OCI-LY3 (cell line): Measurements from ENCODE around the gene CLIC6.

ENCODE experiments used
- H2AFZ ChIP-seq: fragments of 200-600, 300-600 bp; shearing (Covaris generic); 2 replicates; pipeline ENCODE4 v1.6.0; 2014; ENCODE audit warnings: antibody characterized with exemption, low read depth, low read length
- H3K27ac ChIP-seq: fragments of 200-600, 300-600 bp; sonication (generic); 2 replicates; pipeline ENCODE4 v1.5.1; 2014; ENCODE audit warnings: mild to moderate bottlenecking, low read length, moderate library complexity, mixed read lengths
- H3K27me3 ChIP-seq: fragments of 200-600, 300-600 bp; sonication (generic); 2 replicates; pipeline ENCODE4 v1.6.1; 2014; ENCODE audit warnings: low read depth, low read length, mixed read lengths
- H3K36me3 ChIP-seq: fragments of 200-600, 300-600 bp; sonication (generic); replicated peaks from 2 replicates; pipeline ENCODE3; 2014; ENCODE audit warnings: low read depth, low read length, mixed read lengths
- H3K4me1 ChIP-seq: fragments of 300-600, 200-600 bp; sonication (generic); 2 replicates; pipeline ENCODE4 v1.6.1; 2014; ENCODE audit warnings: low read length, mixed read lengths
- H3K4me2 ChIP-seq: fragments of 200-600, 300-600 bp; sonication (generic); 2 replicates; pipeline ENCODE4 v1.6.1; 2014; ENCODE audit warnings: low read length, mixed read lengths
- H3K4me3 ChIP-seq: fragments of 300-600, 200-600 bp; sonication (generic); 2 replicates; pipeline ENCODE4 v1.5.1; 2014; ENCODE audit warnings: antibody characterized with exemption, mild to moderate bottlenecking, low read length, moderate library complexity
- H3K79me2 ChIP-seq: fragments of 300-600, 200-600 bp; shearing (Covaris generic); 2 replicates; pipeline ENCODE4 v1.6.1; 2014; ENCODE audit warnings: mild to moderate bottlenecking, low read length, mixed read lengths
- H3K9ac ChIP-seq: fragments of 300-600, 200-600 bp; shearing (Covaris generic); 2 replicates; pipeline ENCODE4 v1.6.0; 2014; ENCODE audit warnings: mild to moderate bottlenecking, low read length, moderate library complexity
- H3K9me3 ChIP-seq: fragments of 200-600, 300-600 bp; shearing (Covaris generic); 2 replicates; pipeline ENCODE4 v1.6.1; 2014; ENCODE audit warnings: low read length, mixed read lengths; ENCODE audit not compliant: insufficient read depth
- H4K20me1 ChIP-seq: fragments of 200-600, 300-600 bp; sonication (generic); 2 replicates; pipeline ENCODE4 v1.6.1; 2016; ENCODE audit warnings: low read length, mixed read lengths; ENCODE audit not compliant: insufficient read depth
- CTCF ChIP-seq: fragments of 200-600, 300-600 bp; sonication (generic); IDR thresholded peaks from 2 replicates; pipeline ENCODE4 v1.5.1; 2014; ENCODE audit warnings: antibody characterized with exemption, low read length, low read depth
- EZH2phosphoT487 ChIP-seq: fragments of 200-600 bp; shearing (Covaris generic); IDR thresholded peaks from 2 replicates; pipeline ENCODE4 v1.6.1; 2018; ENCODE audit warnings: antibody characterized with exemption, mixed run types, low read depth

CLIC6 gene

GRCh38 chr21:34736116-34736874, 67.5 kb downstream of the CLIC6 start:
- Histone ChIP-seq H3K27me3 (0 out of 2 replicates have a peak, but pooled peaks cover 6% of the 10 kb centered on the region), H3K9me3 (no peaks in the 10 kb centered on the region), H3K9ac (no peak overlapping the region), H3K79me2 (no peaks in the 10 kb centered on the region), H3K36me3 (no peaks in the 10 kb centered on the region), H3K4me1 (no peaks in the 10 kb centered on the region), H2AFZ (no peak overlapping the region), H3K27ac (no peak overlapping the region), H3K4me3 (no peak overlapping the region), H4K20me1 (no peaks in the 10 kb centered on the region), H3K4me2 (no peak overlapping the region)
- TF ChIP-seq EZH2phosphoT487 = no peak
- TF ChIP-seq CTCF = no peak

GRCh38 chr21:34737115-34737514, 68.3 kb downstream of the CLIC6 start:
- H3K4me1 ChIP-seq = no peaks in the 10 kb centered on the region
- no peaks in the 10 kb centered on the region for H3K9me3 ChIP-seq
- no peaks in the 10 kb centered on the region for H3K79me2 ChIP-seq
- 0 out of 2 replicates have a peak, but pooled peaks cover 6% of the 10 kb centered on the region for H3K27me3 ChIP-seq
- no peaks in the 10 kb centered on the region for H4K20me1 ChIP-seq
- no peak overlapping the region for H3K9ac ChIP-seq
- no peak for TF ChIP-seq CTCF
- no peak for TF ChIP-seq EZH2phosphoT487
- no peak overlapping the region for H3K4me3 ChIP-seq
- no peak overlapping the region for H2AFZ ChIP-seq
- H3K27ac ChIP-seq = no peak overlapping the region
- no peak overlapping the region for H3K4me2 ChIP-seq
- H3K36me3 ChIP-seq = no peaks in the 10 kb centered on the region

- H3K4me3 ChIP-seq = no peak overlapping the region
- no peak for TF ChIP-seq CTCF
- TF ChIP-seq EZH2phosphoT487 = no peak
- H4K20me1 ChIP-seq = no peaks in the 10 kb centered on the region
- no peak overlapping the region for H2AFZ ChIP-seq
- H3K36me3 ChIP-seq = no peaks in the 10 kb centered on the region
- H3K9me3 ChIP-seq = no peaks in the 10 kb centered on the region
- H3K27ac ChIP-seq = no peak overlapping the region
- H3K9ac ChIP-seq = no peak overlapping the region
- H3K4me2 ChIP-seq = no peak overlapping the region
- H3K79me2 ChIP-seq = no peaks in the 10 kb centered on the region
- 0 out of 2 replicates have a peak, but pooled peaks cover 6% of the 10 kb centered on the region for H3K27me3 ChIP-seq
- H3K4me1 ChIP-seq = no peaks in the 10 kb centered on the region
Observed at GRCh38 chr21:34740198-34740597, 71.4 kb downstream of the CLIC6 start.

GRCh38 chr21:34743285-34743684, 74.5 kb downstream of the CLIC6 start:
- Histone ChIP-seq H3K4me1 (peaks cover 10% of the 10 kb centered on the region), H3K9me3 (no peaks in the 10 kb centered on the region), H3K36me3 (no peaks in the 10 kb centered on the region), H3K4me3 (no peak overlapping the region), H3K4me2 (no peak overlapping the region), H3K79me2 (no peaks in the 10 kb centered on the region), H3K27ac (no peak overlapping the region), H3K9ac (no peak overlapping the region), H3K27me3 (no peaks in the 10 kb centered on the region), H4K20me1 (no peaks in the 10 kb centered on the region), H2AFZ (no peak overlapping the region)
- TF ChIP-seq EZH2phosphoT487 (no peak), CTCF (no peak)
